ENCODE data around the gene OR6B2. TPM values are rescaled to one million over a fixed set of nuclear protein-coding genes. Genes with fewer than 3 reads are reported as not detected.

The OR6B2 gene
- total RNA-seq, 2 experiments from 2014 or later: not detected

DNA sequence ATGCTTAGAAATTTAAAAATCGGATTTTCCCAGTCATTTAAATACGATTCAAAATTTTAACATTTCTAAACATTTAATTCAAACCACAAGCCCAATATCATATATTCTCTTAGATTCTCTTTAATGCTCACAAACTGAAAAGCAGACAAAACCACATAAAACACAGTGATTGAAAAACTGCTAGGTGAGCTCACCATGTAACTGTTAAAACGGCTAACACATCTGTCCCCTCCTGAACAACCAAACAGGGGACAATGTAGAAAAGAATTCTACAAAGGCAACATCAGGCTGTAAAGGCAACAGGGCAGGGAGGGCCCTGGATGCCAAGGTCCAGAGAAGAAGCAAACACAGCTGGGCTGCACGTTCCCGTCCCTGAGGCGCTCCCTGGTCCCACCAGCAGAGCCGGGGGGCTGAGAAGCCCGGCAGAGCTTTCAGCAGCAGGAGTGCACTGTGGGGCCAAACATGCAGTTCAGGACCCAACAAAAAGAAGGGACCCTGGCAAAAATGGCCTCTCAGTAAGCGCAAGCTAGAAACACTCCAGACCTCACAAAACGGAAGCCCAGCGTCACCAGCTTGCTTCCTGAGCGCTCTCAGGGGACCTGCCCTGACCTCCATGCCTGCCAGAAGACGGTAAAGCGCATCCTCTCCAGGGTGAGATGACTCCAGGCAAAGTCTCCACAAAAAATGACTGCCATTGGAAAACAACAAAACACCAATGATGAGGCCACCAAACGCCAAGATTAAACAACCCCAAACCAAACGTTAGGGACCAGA, 45.6 kb downstream of the OR6B2 start:
- Histone ChIP-seq H3K79me2 (ENCODE audit: insufficient read depth, low read depth, low read length) (no peaks in the 10 kb centered on the region), H3K9me2 (ENCODE audit: insufficient read depth, low read length) (no peaks in the 10 kb centered on the region), H3K36me3 (ENCODE audit: insufficient read depth, low read length) (peaks cover 92% of the 10 kb centered on the region), H3K4me1 (ENCODE audit: insufficient read depth, low read length, poor library complexity, severe bottlenecking) (no peaks in the 10 kb centered on the region), H3K4me3 (ENCODE audit: low read depth, low read length, poor library complexity, severe bottlenecking) (no peak overlapping the region), H3K9me3 (ENCODE audit: low read length) (no peaks in the 10 kb centered on the region), H2AFZ (ENCODE audit: low read length) (no peak overlapping the region), H4K20me1 (ENCODE audit: insufficient read depth, low read length) (no peaks in the 10 kb centered on the region), H3K4me2 (ENCODE audit: low read length) (no peak overlapping the region), H3K27ac (ENCODE audit: low read depth, low read length, poor library complexity, severe bottlenecking) (no peak overlapping the region)
- BruUV-seq (replicated peaks): no TSS peak
- intact Hi-C loops (cut with micrococcal nuclease; ENCODE audit: unreplicated experiment): no loop called here
- no peak for TF ChIP-seq EZH2phosphoT487 (IDR thresholded peaks at IDR 0.05; ENCODE audit: borderline replicate concordance, low read depth, low read length)
- TF ChIP-seq, protein P1, sequence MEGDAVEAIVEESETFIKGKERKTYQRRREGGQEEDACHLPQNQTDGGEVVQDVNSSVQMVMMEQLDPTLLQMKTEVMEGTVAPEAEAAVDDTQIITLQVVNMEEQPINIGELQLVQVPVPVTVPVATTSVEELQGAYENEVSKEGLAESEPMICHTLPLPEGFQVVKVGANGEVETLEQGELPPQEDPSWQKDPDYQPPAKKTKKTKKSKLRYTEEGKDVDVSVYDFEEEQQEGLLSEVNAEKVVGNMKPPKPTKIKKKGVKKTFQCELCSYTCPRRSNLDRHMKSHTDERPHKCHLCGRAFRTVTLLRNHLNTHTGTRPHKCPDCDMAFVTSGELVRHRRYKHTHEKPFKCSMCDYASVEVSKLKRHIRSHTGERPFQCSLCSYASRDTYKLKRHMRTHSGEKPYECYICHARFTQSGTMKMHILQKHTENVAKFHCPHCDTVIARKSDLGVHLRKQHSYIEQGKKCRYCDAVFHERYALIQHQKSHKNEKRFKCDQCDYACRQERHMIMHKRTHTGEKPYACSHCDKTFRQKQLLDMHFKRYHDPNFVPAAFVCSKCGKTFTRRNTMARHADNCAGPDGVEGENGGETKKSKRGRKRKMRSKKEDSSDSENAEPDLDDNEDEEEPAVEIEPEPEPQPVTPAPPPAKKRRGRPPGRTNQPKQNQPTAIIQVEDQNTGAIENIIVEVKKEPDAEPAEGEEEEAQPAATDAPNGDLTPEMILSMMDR (conservative IDR thresholded peaks at IDR 0.05; ENCODE audit: low read length): no peak
- ChIA-PET CTCF (ENCODE audit: unreplicated experiment) (no interaction called here), POLR2A (no interaction called here)
- DNase-seq (ENCODE audit: low spot score): no peak

DNA sequence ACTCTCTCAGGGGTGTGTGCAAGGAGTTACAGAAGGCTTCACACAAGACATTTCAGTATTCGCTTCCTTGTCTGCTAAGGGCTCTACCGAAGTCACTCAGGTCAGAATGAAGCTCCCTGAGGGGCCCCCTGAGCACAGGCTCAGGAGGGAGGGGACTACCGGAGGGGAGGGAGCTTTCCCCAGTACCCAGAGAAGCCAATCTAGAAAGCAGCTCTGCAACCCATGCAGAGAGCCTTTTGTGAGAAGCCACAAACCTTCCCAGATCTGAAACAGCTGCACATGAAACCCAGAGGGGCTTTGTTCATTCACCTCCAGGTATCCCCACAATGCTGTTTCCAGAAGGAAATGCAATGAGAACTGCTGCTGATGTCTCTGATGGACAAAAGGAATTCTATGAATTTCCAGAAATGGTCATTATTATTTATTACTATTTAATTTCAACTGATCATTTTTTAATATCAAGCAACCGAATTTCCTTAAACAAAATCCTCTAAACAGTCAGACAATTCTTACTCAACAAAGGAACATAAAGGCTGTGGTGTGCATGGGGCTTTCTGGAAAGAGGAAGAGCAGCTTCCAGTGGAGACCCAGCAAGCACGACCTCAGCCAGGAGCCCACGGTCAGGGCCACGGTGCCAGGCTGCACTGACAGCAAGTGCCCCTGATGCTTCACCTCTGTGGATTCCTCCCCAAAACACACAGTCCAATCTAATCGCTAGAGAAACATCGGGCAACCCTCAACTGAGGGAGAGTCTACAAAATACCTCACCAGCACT, 47.0 kb downstream of the OR6B2 start:
- ChIA-PET POLR2A (no interaction called here), CTCF (ENCODE audit: unreplicated experiment) (no interaction called here)
- intact Hi-C loops (cut with micrococcal nuclease; ENCODE audit: unreplicated experiment): no loop called here
- Histone ChIP-seq H3K4me3 (ENCODE audit: low read depth, low read length, poor library complexity, severe bottlenecking) (no peak overlapping the region), H3K27ac (ENCODE audit: low read depth, low read length, poor library complexity, severe bottlenecking) (no peak overlapping the region), H3K79me2 (ENCODE audit: insufficient read depth, low read depth, low read length) (no peaks in the 10 kb centered on the region), H2AFZ (ENCODE audit: low read length) (no peak overlapping the region), H3K9me3 (ENCODE audit: low read length) (no peaks in the 10 kb centered on the region), H3K4me2 (ENCODE audit: low read length) (no peak overlapping the region), H3K36me3 (ENCODE audit: insufficient read depth, low read length) (peaks cover 89% of the 10 kb centered on the region), H3K9me2 (ENCODE audit: insufficient read depth, low read length) (no peaks in the 10 kb centered on the region), H4K20me1 (ENCODE audit: insufficient read depth, low read length) (no peaks in the 10 kb centered on the region), H3K4me1 (ENCODE audit: insufficient read depth, low read length, poor library complexity, severe bottlenecking) (no peaks in the 10 kb centered on the region)
- DNase-seq (ENCODE audit: low spot score): no peak
- BruUV-seq (replicated peaks): no TSS peak
- no peak for TF ChIP-seq EZH2phosphoT487 (IDR thresholded peaks at IDR 0.05; ENCODE audit: borderline replicate concordance, low read depth, low read length)
- TF ChIP-seq, protein P1 (conservative IDR thresholded peaks at IDR 0.05; ENCODE audit: low read length): no peak

Other genes starting within 250 kb of the OR6B2 start
- 67.1 and 86.7 TPM in 2 replicates for gene NDUFA10, start 5.1 kb downstream of the OR6B2 start, total RNA-seq (2014; rRNA removed; shearing (Covaris generic))
- gene NDUFA10, start 5.1 kb downstream of the OR6B2 start, total RNA-seq (2022): 91.9 and 114 TPM in 2 replicates
- gene OR6B3, start 23.1 kb upstream of the OR6B2 start, total RNA-seq (2014; rRNA removed; shearing (Covaris generic)): not detected in 2 replicates
- gene OR6B3, start 23.1 kb upstream of the OR6B2 start, total RNA-seq (2022): not detected in 2 replicates
- 158 and 159 TPM in 2 replicates for gene COPS9, start 105.9 kb upstream of the OR6B2 start, total RNA-seq (2014; rRNA removed; shearing (Covaris generic))
- 75.5 and 106 TPM in 2 replicates for gene COPS9, start 105.9 kb upstream of the OR6B2 start, total RNA-seq (2022)
- gene OTOS, start 110.2 kb upstream of the OR6B2 start, total RNA-seq (2014; rRNA removed; shearing (Covaris generic)): not detected in 2 replicates
- gene OTOS, start 110.2 kb upstream of the OR6B2 start, total RNA-seq (2022): not detected in 2 replicates

Measured in OCI-LY7 (cell line).